ENCODE results near the gene CNTN5.

GRCh38 chr11:99501655-99502054 lies 480.9 kb downstream of the CNTN5 start:
- TF ChIP-seq EP300 (IDR thresholded peaks at IDR 0.05; ENCODE audit: borderline replicate concordance) = no peak
- TF ChIP-seq, protein P1, sequence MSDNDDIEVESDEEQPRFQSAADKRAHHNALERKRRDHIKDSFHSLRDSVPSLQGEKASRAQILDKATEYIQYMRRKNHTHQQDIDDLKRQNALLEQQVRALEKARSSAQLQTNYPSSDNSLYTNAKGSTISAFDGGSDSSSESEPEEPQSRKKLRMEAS (IDR thresholded peaks at IDR 0.05) = no peak
- TF ChIP-seq TEAD4 (IDR thresholded peaks at IDR 0.05) = no peak
- TF ChIP-seq CREB1 (IDR thresholded peaks at IDR 0.05; ENCODE audit: low read depth) = no peak
- no peak for TF ChIP-seq TAF1 (IDR thresholded peaks at IDR 0.05; ENCODE audit: low read depth)
- TF ChIP-seq RAD21 (IDR thresholded peaks at IDR 0.05; ENCODE audit: low read depth) = no peak
- no peak for TF ChIP-seq TCF12 (IDR thresholded peaks at IDR 0.05; ENCODE audit: low read depth)
- no peak for TF ChIP-seq CEBPB (IDR thresholded peaks at IDR 0.05)
- no peak for TF ChIP-seq NFIC (IDR thresholded peaks at IDR 0.05)
- TF ChIP-seq EGR1 (IDR thresholded peaks at IDR 0.05) = no peak
- TF ChIP-seq ZBTB7A (IDR thresholded peaks at IDR 0.05; ENCODE audit: low read depth) = no peak
- TF ChIP-seq, protein P2, sequence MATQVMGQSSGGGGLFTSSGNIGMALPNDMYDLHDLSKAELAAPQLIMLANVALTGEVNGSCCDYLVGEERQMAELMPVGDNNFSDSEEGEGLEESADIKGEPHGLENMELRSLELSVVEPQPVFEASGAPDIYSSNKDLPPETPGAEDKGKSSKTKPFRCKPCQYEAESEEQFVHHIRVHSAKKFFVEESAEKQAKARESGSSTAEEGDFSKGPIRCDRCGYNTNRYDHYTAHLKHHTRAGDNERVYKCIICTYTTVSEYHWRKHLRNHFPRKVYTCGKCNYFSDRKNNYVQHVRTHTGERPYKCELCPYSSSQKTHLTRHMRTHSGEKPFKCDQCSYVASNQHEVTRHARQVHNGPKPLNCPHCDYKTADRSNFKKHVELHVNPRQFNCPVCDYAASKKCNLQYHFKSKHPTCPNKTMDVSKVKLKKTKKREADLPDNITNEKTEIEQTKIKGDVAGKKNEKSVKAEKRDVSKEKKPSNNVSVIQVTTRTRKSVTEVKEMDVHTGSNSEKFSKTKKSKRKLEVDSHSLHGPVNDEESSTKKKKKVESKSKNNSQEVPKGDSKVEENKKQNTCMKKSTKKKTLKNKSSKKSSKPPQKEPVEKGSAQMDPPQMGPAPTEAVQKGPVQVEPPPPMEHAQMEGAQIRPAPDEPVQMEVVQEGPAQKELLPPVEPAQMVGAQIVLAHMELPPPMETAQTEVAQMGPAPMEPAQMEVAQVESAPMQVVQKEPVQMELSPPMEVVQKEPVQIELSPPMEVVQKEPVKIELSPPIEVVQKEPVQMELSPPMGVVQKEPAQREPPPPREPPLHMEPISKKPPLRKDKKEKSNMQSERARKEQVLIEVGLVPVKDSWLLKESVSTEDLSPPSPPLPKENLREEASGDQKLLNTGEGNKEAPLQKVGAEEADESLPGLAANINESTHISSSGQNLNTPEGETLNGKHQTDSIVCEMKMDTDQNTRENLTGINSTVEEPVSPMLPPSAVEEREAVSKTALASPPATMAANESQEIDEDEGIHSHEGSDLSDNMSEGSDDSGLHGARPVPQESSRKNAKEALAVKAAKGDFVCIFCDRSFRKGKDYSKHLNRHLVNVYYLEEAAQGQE (IDR thresholded peaks at IDR 0.05; ENCODE audit: low read depth) = no peak
- TF ChIP-seq YY1 (IDR thresholded peaks at IDR 0.05; ENCODE audit: low read depth) = no peak
- TF ChIP-seq FOXM1 (IDR thresholded peaks at IDR 0.05; ENCODE audit: borderline replicate concordance, low read depth) = no peak

All from Ishikawa (cell line).